KBM-7 (cell line): ENCODE results near the gene ARHGEF33.

ENCODE experiments used
- DNase-seq: peaks from one replicate; pipeline ENCODE4 v3.0.0-alpha.2; 2015
- in situ Hi-C: fragments of 300-500 bp; cut with MboI; formaldehyde crosslinking; loops from 2 replicates; pipeline ENCODE4 v1.14.3; 2020; ENCODE audit warnings: low sequenced_read_pairs, low pct_unique_long_range_greater_than_20kb, mixed read lengths

ARHGEF33 gene

GRCh38 chr2:38991899-38992298 lies 102.2 kb downstream of the ARHGEF33 start:
- DNase-seq, result no peak
- in situ Hi-C loops, result no loop called here

DNA sequence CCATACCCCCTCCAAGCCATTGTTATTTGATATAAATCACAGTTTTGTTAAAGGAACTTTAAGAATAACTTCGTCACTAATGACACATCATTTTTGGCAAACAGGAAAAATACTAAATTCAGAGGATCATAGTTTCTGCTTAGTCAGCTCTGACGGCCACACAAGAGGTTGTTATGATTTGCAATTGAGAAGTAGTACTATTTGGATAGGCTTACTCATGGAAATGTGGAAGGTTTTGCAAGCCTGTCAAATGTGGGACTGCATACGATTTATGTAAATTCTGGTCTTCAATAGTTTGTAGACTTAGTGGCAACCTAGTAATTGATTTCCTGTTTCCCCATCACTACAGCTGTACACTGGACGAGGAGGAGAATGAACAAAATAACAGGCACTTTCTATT lies 108.1 kb downstream of the ARHGEF33 start:
- in situ Hi-C loops, result no loop called here
- no peak for DNase-seq

GRCh38 chr2:39000552-39000951 lies 110.9 kb downstream of the ARHGEF33 start:
- in situ Hi-C loops, result no loop called here
- no peak for DNase-seq

- in situ Hi-C loops, result no loop called here
- no peak for DNase-seq
These were observed 118.3 kb downstream of the ARHGEF33 start for GRCh38 chr2:39007875-39008504.

- DNase-seq, result no peak
- in situ Hi-C loops, result no loop called here
These were observed 119.0 kb downstream of the ARHGEF33 start for GRCh38 chr2:39008665-39009064.

DNA sequence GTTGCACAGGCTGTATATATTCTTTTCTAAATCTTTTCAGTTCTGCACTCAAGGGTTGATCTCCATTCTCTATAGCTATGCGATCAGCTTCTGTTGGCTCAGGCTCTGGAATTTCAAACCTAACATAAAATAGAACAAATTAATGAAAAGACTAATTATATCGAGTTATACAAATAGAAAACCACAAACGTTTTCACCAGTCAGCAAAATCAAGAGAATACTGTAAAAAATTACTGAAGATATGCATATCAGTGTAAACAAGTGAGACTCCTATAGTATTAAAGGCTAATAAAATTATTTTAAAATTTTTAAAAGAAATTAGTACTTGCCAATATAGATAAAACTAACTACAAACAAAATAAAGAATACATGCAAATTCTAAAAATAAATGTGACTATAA lies 124.2 kb downstream of the ARHGEF33 start:
- in situ Hi-C loops, result no loop called here
- no peak for DNase-seq

DNA sequence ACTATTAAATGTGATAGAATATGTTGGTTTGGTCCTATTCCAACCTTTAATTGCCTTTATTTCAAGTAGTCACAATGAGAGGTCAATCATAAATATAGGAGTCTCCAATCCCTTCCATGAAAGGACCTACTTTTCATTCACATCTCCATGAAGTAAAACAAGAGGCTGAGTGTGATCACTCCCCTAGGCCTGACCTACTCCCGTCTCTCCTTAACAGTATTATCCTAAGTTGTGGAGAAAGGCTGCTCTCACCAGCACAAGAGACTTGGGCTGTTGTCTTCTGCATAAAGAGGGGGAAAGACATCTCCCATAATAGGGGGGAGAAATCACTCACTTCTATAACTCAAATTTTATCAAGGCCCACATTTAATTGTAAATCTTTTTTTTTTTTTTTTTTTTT lies 125.7 kb downstream of the ARHGEF33 start:
- no peak for DNase-seq
- in situ Hi-C loops, result no loop called here

DNA sequence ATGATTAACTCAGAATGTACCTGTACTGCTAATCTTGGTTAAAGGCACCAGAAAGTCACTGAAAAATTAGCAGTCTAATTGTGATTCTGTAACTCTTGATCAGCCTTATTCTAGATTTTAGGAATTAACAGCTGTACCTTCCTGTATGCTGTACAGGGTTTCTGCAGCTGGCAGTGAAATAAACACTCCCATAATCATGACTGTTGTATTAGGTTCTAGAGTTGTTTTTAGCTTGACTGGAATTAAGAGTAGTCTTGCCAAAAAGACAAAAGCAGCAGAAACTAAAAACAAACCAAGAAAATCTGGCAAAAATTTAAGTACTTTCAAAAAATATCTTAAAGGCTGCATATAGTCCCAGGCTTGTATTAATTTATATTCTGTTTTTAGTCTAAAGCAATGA lies 127.7 kb downstream of the ARHGEF33 start:
- in situ Hi-C loops, result no loop called here
- no peak for DNase-seq

DNA sequence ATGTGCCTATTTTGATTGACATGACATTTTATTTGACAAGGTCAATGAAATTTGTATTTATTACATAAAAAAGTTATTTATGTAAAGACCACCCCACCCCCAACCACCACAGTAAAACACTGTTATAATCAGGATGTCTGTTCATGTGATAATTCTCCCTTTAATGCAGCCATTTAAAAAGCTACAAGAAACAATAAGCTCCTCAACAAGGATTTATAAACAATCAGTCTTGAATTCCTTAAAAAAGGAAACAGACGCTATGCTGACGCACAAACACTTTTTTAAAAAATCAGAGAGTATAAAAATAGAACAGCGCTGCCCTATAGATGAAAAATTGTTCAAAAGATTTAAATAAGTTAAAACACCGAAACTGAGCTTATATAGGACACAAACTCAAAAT lies 129.0 kb downstream of the ARHGEF33 start:
- in situ Hi-C loops, result no loop called here

DNA sequence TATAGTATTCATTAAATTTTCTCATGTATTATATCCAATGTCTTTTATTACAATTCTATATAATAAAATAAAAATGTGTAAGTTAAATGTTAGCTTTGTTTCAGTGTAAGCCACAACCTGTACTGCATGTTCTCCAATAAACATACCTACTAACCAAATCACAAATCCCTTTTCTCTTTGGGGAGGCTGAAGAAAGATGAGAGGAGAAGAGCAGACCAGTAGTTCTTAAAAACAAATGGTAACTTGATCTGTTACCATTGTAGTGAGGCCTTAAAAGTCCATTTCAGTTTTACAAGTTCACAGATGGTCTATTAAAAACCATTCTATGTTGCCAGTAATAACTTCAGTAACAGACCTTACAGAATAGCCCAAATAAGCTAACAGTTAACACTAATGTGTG lies 130.7 kb downstream of the ARHGEF33 start:
- in situ Hi-C loops, result no loop called here
- DNase-seq, result no peak

More for the DNA sequence above, 129.0 kb downstream of the ARHGEF33 start:
- no peak for DNase-seq

DNA sequence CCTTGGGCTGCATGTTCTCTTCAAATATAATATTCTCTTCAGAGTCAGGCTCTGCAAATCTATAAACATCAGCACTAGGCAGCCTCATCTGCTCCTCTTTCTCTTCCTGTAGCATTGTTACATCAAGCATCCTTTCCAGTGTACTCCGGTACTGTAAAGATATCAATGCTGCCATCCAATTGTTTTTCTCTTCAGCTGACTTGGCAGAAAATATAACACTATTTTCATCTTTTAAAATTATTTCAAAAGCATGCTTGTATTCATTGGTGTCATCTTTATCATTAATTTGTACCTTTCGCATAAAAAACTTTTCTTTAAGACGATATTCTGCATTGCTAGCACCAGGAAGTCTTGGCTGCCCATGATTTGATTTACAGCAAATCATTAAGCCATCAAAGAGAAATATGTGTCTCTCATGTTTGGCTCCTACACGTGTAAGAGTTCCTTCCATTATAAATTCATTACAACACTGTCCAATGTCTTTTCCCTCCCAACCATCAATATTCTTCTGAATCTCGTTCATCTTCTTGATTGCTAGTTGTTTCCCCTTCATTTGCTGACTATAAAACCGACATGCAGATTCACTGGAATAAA lies 133.1 kb downstream of the ARHGEF33 start:
- in situ Hi-C loops, result no loop called here
- DNase-seq, result no peak

DNA sequence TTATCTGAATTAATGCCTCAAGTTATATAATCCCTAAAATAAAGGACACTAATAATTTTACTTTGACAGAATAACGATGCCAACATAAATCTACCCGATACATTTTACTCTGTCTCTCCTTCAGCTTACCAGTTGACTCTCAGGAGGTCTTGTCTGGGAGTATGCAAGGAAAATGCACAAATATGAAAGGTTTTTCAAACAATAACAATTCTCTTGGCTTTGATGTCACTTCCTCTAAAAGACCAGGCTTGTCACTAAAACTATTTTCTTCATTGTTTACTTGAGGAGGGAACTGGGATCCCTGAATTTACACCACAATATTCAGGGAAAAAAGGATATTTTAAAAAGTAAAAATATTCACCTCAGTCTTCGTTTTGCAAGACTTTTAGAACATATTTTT lies 134.0 kb downstream of the ARHGEF33 start:
- DNase-seq, result no peak
- in situ Hi-C loops, result no loop called here

DNA sequence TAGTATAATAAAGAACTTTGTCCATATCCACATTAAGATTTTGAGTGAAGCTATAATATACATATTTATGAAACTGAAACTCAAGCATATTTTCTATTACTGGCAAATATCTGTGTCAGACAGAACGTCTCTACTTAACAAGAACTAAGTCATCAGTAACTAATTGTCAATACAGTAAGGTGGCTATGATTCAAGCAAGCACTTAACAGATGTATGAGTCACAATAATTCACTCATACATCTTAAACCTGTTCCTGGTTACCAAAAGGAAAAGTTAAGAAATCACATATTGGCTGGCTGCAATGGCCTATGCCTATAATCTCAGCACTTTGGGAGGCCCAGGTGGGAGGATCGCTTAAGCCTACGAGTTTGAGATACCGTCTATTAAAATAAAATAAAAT lies 135.2 kb downstream of the ARHGEF33 start:
- no peak for DNase-seq
- in situ Hi-C loops, result no loop called here
